HG03571 (cell line): ENCODE data around the gene FGF19.

Source experiments
- ATAC-seq: cut with Tn5 transposase; IDR thresholded peaks from one replicate; pipeline ENCODE4 v1.9.1; 2021; ENCODE audit not compliant: unreplicated experiment

FGF19 gene

GRCh38 chr11:69671734-69672465, 31.9 kb downstream of the FGF19 start:
- ATAC-seq = no peak

GRCh38 chr11:69670158-69670845, 33.5 kb downstream of the FGF19 start:
- ATAC-seq = no peak

- ATAC-seq = no peak
Observed at GRCh38 chr11:69669486-69669885, 34.3 kb downstream of the FGF19 start.

- ATAC-seq = no peak
Observed at GRCh38 chr11:69667619-69668604, 35.9 kb downstream of the FGF19 start.

GRCh38 chr11:69666752-69667536, 36.9 kb downstream of the FGF19 start:
- ATAC-seq = no peak

- no peak for ATAC-seq
Observed at GRCh38 chr11:69666261-69666660, 37.6 kb downstream of the FGF19 start.

- ATAC-seq = no peak
Observed at GRCh38 chr11:69665669-69666068, 38.2 kb downstream of the FGF19 start.

GRCh38 chr11:69664901-69665300, 38.9 kb downstream of the FGF19 start:
- ATAC-seq = no peak

GRCh38 chr11:69664103-69664775, 39.6 kb downstream of the FGF19 start:
- no peak for ATAC-seq

- ATAC-seq = no peak
Observed at GRCh38 chr11:69663326-69663725, 40.5 kb downstream of the FGF19 start.

- ATAC-seq = no peak
Observed at GRCh38 chr11:69662806-69663205, 41.0 kb downstream of the FGF19 start.

- ATAC-seq = no peak
Observed at GRCh38 chr11:69662021-69662698, 41.7 kb downstream of the FGF19 start.

- no peak for ATAC-seq
Observed at GRCh38 chr11:69661413-69661715, 42.5 kb downstream of the FGF19 start.

GRCh38 chr11:69660001-69660500, 43.8 kb downstream of the FGF19 start:
- ATAC-seq = no peak

GRCh38 chr11:69659591-69659990, 44.2 kb downstream of the FGF19 start:
- no peak for ATAC-seq

GRCh38 chr11:69658626-69659450, 45.0 kb downstream of the FGF19 start:
- ATAC-seq = no peak

- no peak for ATAC-seq
Observed at GRCh38 chr11:69657911-69658625, 45.8 kb downstream of the FGF19 start.

GRCh38 chr11:69657456-69657910, 46.3 kb downstream of the FGF19 start:
- no peak for ATAC-seq
